Measurements from ENCODE around the gene GSTT2B. TPM values are rescaled to one million over a fixed set of nuclear protein-coding genes. Genes with fewer than 3 reads are reported as not detected.
"Not testable (repeated sequence)": the region's sequence is repeated elsewhere in the genome, so short reads cannot be mapped to it uniquely, and the experiment has no call there.

GSTT2B gene
- total RNA-seq, 1 donor from 2014 or later: 3.7 TPM

GRCh38 chr22:23922921-23923320 lies 38.1 kb downstream of the GSTT2B start:
- peaks cover 6% of the 10 kb centered on the region for H3K9me3 Mint-ChIP-seq
- TF ChIP-seq, protein P1, sequence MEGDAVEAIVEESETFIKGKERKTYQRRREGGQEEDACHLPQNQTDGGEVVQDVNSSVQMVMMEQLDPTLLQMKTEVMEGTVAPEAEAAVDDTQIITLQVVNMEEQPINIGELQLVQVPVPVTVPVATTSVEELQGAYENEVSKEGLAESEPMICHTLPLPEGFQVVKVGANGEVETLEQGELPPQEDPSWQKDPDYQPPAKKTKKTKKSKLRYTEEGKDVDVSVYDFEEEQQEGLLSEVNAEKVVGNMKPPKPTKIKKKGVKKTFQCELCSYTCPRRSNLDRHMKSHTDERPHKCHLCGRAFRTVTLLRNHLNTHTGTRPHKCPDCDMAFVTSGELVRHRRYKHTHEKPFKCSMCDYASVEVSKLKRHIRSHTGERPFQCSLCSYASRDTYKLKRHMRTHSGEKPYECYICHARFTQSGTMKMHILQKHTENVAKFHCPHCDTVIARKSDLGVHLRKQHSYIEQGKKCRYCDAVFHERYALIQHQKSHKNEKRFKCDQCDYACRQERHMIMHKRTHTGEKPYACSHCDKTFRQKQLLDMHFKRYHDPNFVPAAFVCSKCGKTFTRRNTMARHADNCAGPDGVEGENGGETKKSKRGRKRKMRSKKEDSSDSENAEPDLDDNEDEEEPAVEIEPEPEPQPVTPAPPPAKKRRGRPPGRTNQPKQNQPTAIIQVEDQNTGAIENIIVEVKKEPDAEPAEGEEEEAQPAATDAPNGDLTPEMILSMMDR (IDR thresholded peaks at IDR 0.05; ENCODE audit: unreplicated experiment): no peak
- H3K4me1 Mint-ChIP-seq: peaks cover 5% of the 10 kb centered on the region
- H3K27ac Mint-ChIP-seq: no peak overlapping the region
- peaks cover 52% of the 10 kb centered on the region for H3K36me3 Mint-ChIP-seq
- no peak for DNase-seq (ENCODE audit: low spot score in 2 of 2, unreplicated experiment in 2 of 2)
- H3K4me3 Mint-ChIP-seq: no peak overlapping the region
- no peaks in the 10 kb centered on the region for H3K27me3 Mint-ChIP-seq (ENCODE audit: low read depth)

DNA sequence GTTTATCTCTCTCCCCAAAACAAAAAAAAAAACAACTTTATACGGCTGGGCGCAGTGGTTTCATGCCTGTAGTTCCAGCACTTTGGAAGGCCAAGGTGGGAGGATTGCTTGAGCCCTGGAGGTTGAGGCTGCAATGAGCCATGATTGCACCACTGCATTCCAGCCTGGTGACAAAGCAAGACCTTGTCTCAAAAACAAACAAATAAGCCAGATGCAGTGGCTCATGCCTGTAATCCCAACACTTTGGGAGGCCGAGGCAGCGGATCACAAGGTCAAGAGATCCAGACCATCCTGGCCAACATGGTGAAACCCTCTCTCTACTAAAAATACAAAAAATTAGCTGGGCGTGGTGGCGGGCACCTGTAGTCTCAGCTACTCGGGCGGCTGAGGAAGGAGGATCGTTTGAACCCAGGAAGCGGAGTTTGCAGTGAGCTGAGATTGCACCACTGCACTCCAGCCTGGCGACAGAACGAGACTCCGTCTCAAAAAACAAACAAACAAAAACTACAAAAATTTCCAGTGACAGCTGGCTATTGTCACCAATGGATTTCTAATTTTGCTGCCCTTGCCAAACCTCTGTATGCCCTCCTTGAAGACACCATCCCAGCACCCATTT lies 39.3 kb downstream of the GSTT2B start:
- not testable (repeated sequence) for H3K27me3 Mint-ChIP-seq (ENCODE audit: low read depth); H3K4me1 Mint-ChIP-seq; H3K9me3 Mint-ChIP-seq; DNase-seq (ENCODE audit: low spot score in 2 of 2, unreplicated experiment in 2 of 2); H3K4me3 Mint-ChIP-seq
- Mint-ChIP-seq H3K27ac (peak overlapping the region; percentile 48), H3K36me3 (peaks cover 43% of the 10 kb centered on the region)

DNA sequence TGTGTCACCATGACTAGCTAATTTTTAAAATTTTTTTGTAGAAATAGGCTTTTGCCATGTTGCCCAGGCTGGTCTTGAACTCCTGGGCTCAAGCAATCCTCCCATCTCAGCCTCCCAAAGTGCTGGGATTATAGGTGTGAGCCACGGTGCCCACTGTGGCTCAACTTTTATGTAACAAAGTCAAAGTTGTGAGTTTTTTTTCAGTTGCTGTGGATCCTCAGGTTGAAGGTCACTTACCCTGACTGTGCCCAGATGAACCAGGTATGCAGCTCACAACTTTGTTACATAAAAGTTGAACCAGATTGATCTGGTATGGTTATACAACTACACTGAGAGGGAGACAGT lies 40.8 kb downstream of the GSTT2B start:
- peaks cover 31% of the 10 kb centered on the region for H3K36me3 Mint-ChIP-seq
- not testable (repeated sequence) for H3K27me3 Mint-ChIP-seq (ENCODE audit: low read depth); H3K4me3 Mint-ChIP-seq; H3K9me3 Mint-ChIP-seq; H3K4me1 Mint-ChIP-seq; DNase-seq (ENCODE audit: low spot score in 2 of 2, unreplicated experiment in 2 of 2)
- peak overlapping the region; percentile 92 for H3K27ac Mint-ChIP-seq

- Mint-ChIP-seq H3K9me3 (no peaks in the 10 kb centered on the region), H3K27ac (no peak overlapping the region), H3K4me3 (no peak overlapping the region), H3K27me3 (ENCODE audit: low read depth) (no peaks in the 10 kb centered on the region), H3K4me1 (peaks cover 18% of the 10 kb centered on the region), H3K36me3 (peaks cover 6% of the 10 kb centered on the region)
- DNase-seq (ENCODE audit: low spot score in 2 of 2, unreplicated experiment in 2 of 2): no peak
- TF ChIP-seq, protein P1 (IDR thresholded peaks at IDR 0.05; ENCODE audit: unreplicated experiment): no peak
These were observed 45.7 kb downstream of the GSTT2B start for GRCh38 chr22:23915290-23915689.

DNA sequence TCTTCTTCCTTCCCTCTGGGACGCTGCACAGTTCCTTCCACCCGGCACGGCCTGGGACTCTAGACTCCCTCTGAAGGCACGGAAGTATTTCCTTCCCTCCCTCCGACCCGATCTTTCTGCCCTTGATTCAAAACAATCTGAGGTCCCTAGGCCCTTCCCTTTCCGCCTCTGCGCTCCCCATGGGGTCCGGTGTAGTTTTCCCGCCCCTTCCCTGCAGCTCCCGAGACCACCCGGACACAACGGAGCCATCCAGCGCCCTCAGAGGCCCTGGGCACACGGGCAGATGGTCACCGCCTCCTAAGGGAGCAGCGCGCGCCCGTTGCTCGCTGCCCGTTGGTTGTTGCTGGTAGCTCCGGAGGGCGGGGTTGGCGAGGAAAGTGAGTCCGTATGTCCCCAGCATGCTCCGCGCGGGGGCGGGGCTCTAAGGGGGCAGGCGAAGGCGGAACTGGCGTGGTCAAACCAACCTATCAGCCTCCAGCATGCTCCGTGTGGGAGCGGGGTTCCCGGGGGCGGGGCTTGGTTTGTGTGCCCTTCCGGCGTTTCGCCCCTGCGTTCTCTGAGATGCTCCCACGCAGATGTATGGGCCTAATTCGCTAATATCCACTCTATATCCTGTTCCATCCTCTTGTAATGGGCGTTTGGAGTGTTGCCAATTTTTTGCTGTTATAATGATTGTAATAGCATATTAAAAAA lies 47.2 kb downstream of the GSTT2B start:
- TF ChIP-seq, protein P1 (IDR thresholded peaks at IDR 0.05; ENCODE audit: unreplicated experiment): no peak
- DNase-seq (ENCODE audit: low spot score in 2 of 2, unreplicated experiment in 2 of 2): peak; percentile 98
- peaks cover 2% of the 10 kb centered on the region for H3K36me3 Mint-ChIP-seq
- peaks cover 27% of the 10 kb centered on the region for H3K4me1 Mint-ChIP-seq
- no peaks in the 10 kb centered on the region for H3K27me3 Mint-ChIP-seq (ENCODE audit: low read depth)
- H3K27ac Mint-ChIP-seq: peak overlapping the region; percentile 99
- peak overlapping the region; percentile 91 for H3K4me3 Mint-ChIP-seq
- no peaks in the 10 kb centered on the region for H3K9me3 Mint-ChIP-seq

- TF ChIP-seq, protein P1 (IDR thresholded peaks at IDR 0.05; ENCODE audit: unreplicated experiment): no peak
- peak overlapping the region; percentile 91 for H3K4me3 Mint-ChIP-seq
- peaks cover 2% of the 10 kb centered on the region for H3K36me3 Mint-ChIP-seq
- DNase-seq (ENCODE audit: low spot score in 2 of 2, unreplicated experiment in 2 of 2): no peak
- no peaks in the 10 kb centered on the region for H3K27me3 Mint-ChIP-seq (ENCODE audit: low read depth)
- H3K27ac Mint-ChIP-seq: peak overlapping the region; percentile 99
- H3K4me1 Mint-ChIP-seq: peaks cover 32% of the 10 kb centered on the region
- H3K9me3 Mint-ChIP-seq: no peaks in the 10 kb centered on the region
These were observed 47.7 kb downstream of the GSTT2B start for GRCh38 chr22:23913306-23913660.

Data from mesothelial cell of epicardium (in vitro differentiated cells).